H1 (cell line): ENCODE results near the gene FAM193B. TPM values are rescaled to one million over a fixed set of nuclear protein-coding genes. Genes with fewer than 3 reads are reported as not detected.
A peak's percentile ranks its signal among the peaks of the same experiment; 100 is the strongest.

Experiments
- BACH1 ChIP-seq: IDR thresholded peaks from 2 replicates; pipeline ENCODE4 v1.6.1; 2012; ENCODE audit warnings: low read length, improper control_type of control experiment
- EGR1 ChIP-seq: IDR thresholded peaks from 2 replicates; pipeline ENCODE4 v1.6.1; 2011; ENCODE audit warnings: low read depth, low read length, borderline replicate concordance
- GABPA ChIP-seq: IDR thresholded peaks from 2 replicates; pipeline ENCODE4 v1.6.1; 2011; ENCODE audit warnings: mild to moderate bottlenecking, low read length, moderate library complexity, borderline replicate concordance; ENCODE audit not compliant: insufficient read depth
- HDAC2 ChIP-seq, 2 experiments: fragments of 300-600 bp in 1 of 2; sonication (generic) in 1 of 2; IDR thresholded peaks; 2 replicates each; pipeline ENCODE4 v1.6.1; 2011 to 2012; ENCODE audit warnings: low read depth in 2 of 2, low read length in 2 of 2, mild to moderate bottlenecking in 2 of 2, moderate library complexity in 2 of 2, borderline replicate concordance in 1 of 2, inconsistent platforms in 1 of 2
- JUN ChIP-seq: IDR thresholded peaks from 2 replicates; pipeline ENCODE4 v1.6.1; 2011; ENCODE audit warnings: low read depth, mild to moderate bottlenecking, improper control_type of control experiment, low read length
- JUND ChIP-seq: IDR thresholded peaks from 2 replicates; pipeline ENCODE4 v1.6.1; 2011; ENCODE audit warnings: mild to moderate bottlenecking, improper control_type of control experiment, low read length
- KDM1A ChIP-seq: fragments of 200-600, 300-600 bp; sonication (generic); IDR thresholded peaks from 2 replicates; pipeline ENCODE4 v1.7.1; 2016; ENCODE audit warnings: mild to moderate bottlenecking, low read length, borderline replicate concordance
- KDM4A ChIP-seq: IDR thresholded peaks from one replicate; pipeline ENCODE4 v1.7.1; 2012; ENCODE audit warnings: low read depth, mild to moderate bottlenecking, moderate library complexity, low read length, inconsistent platforms; ENCODE audit not compliant: severe bottlenecking
- NANOG ChIP-seq: IDR thresholded peaks from 2 replicates; pipeline ENCODE4 v1.6.1; 2011; ENCODE audit warnings: low read length, low read depth, mild to moderate bottlenecking, inconsistent platforms; ENCODE audit not compliant: insufficient read depth, poor library complexity, severe bottlenecking
- NRF1 ChIP-seq: IDR thresholded peaks from 2 replicates; pipeline ENCODE4 v1.6.1; 2011; ENCODE audit warnings: mild to moderate bottlenecking, low read depth, low read length, improper control_type of control experiment
- PHF8 ChIP-seq: fragments of 200-600 bp; sonication (generic); conservative IDR thresholded peaks from 2 replicates; pipeline ENCODE4 v1.7.1; 2012; ENCODE audit warnings: low read depth, mild to moderate bottlenecking, inconsistent platforms, low read length, moderate library complexity
- POLR2A ChIP-seq, 2 experiments: IDR thresholded peaks; 1 replicate in 1 of 2; 2 replicates in 1 of 2; pipeline ENCODE4 v1.6.1; 2011; ENCODE audit warnings: low read depth in 2 of 2, low read length in 2 of 2, mild to moderate bottlenecking in 2 of 2; ENCODE audit errors: control extremely low read depth in 1 of 2
- POLR2AphosphoS5 ChIP-seq: IDR thresholded peaks from 2 replicates; pipeline ENCODE4 v1.6.1; 2011; ENCODE audit warnings: low read depth, low read length
- RFX5 ChIP-seq: IDR thresholded peaks from 2 replicates; pipeline ENCODE4 v1.6.1; 2011; ENCODE audit warnings: low read depth, low read length, improper control_type of control experiment, borderline replicate concordance
- RNF2 ChIP-seq: fragments of 200-900, 300-1000 bp; sonication (generic); IDR thresholded peaks from 2 replicates; pipeline ENCODE4 v1.7.1; 2016; ENCODE audit warnings: borderline replicate concordance, low read depth, mild to moderate bottlenecking, antibody characterized with exemption, low read length; ENCODE audit not compliant: poor library complexity, severe bottlenecking; ENCODE audit errors: missing control alignments
- SIN3A ChIP-seq, 2 experiments: IDR thresholded peaks in 1 of 2; conservative IDR thresholded peaks in 1 of 2; 2 replicates each; pipeline ENCODE4 v1.6.1; 2011 to 2012; ENCODE audit warnings: low read length in 2 of 2, improper control_type of control experiment in 1 of 2, low read depth in 1 of 2, mild to moderate bottlenecking in 1 of 2
- SIRT6 ChIP-seq: IDR thresholded peaks from one replicate; pipeline ENCODE4 v1.7.1; 2012; ENCODE audit warnings: low read length, inconsistent platforms
- SRF ChIP-seq: IDR thresholded peaks from 2 replicates; pipeline ENCODE4 v1.6.1; 2011; ENCODE audit warnings: mild to moderate bottlenecking, low read depth, low read length, moderate library complexity
- TAF1 ChIP-seq: IDR thresholded peaks from 2 replicates; pipeline ENCODE4 v1.6.1; 2011; ENCODE audit warnings: mild to moderate bottlenecking, low read depth, low read length
- TAF7 ChIP-seq: optimal IDR thresholded peaks from 2 replicates; pipeline ENCODE3; 2011; ENCODE audit warnings: low read depth, mild to moderate bottlenecking, inconsistent platforms, low read length, moderate library complexity, borderline replicate concordance
- TCF12 ChIP-seq: IDR thresholded peaks from 2 replicates; pipeline ENCODE4 v1.6.1; 2011; ENCODE audit warnings: low read depth, mild to moderate bottlenecking, low read length
- YY1 ChIP-seq: IDR thresholded peaks from 2 replicates; pipeline ENCODE4 v1.6.1; 2011; ENCODE audit warnings: low read depth, mild to moderate bottlenecking, low read length
- polyA plus RNA-seq, 7 experiments: library from polyadenylated mRNA; depleted of rRNA in 3 of 7; stranded (reverse) in 5 of 7; unstranded in 2 of 7; fragments of >200 nt in 5 of 7; fragments of 200-250 nt in 2 of 7; gene quantifications; 1 replicate in 5 of 7; 2 replicates in 1 of 7; 4 replicates in 1 of 7; pipeline versions ENCODE4 v1.2.1 to v1.2.3, GENCODE V29; 2011 to 2013; ENCODE audit warnings: missing spikeins in 2 of 7, mixed read lengths in 2 of 7
- total RNA-seq: library from RNA; stranded (reverse); fragmentation: NEBNext Ultra II Directional; extraction: Animal tissue kit (Norgen Biotek cat#: 25700); gene quantifications from 2 replicates; pipeline ENCODE4 v1.2.1, GENCODE V29; 2021
- TF ChIP-seq, protein P1 (sequence below): IDR thresholded peaks from 2 replicates; pipeline ENCODE4 v1.6.1; 2011; ENCODE audit warnings: low read depth, mild to moderate bottlenecking, low read length; ENCODE audit not compliant: insufficient read depth

Gene FAM193B
- total and polyA plus RNA-seq, 2 of the 8 experiments (the other 6 are each of a cell fraction or from before 2014, with no cell fraction given): 49.9 to 69.8 TPM

- no peak for TF ChIP-seq JUN
- peak; percentile 61 to 79; a peak in 2 of 4 replicates for TF ChIP-seq SIN3A (conservative IDR thresholded peaks at IDR 0.05 in 1 of 2, IDR thresholded peaks at IDR 0.05 in 1 of 2; ENCODE audit: low read depth in 1 of 2, low read length in 2 of 2)
- TF ChIP-seq TCF12: no peak
- no peak for TF ChIP-seq KDM4A
- TF ChIP-seq TAF1: peak; percentile 94
- no peak for TF ChIP-seq NANOG
- peak; percentile 91 for TF ChIP-seq NRF1
- no peak for TF ChIP-seq JUND
- TF ChIP-seq POLR2AphosphoS5: peak; percentile 85
- TF ChIP-seq HDAC2 (IDR thresholded peaks at IDR 0.05; ENCODE audit: borderline replicate concordance in 1 of 2, low read depth in 2 of 2, low read length in 2 of 2): peak in 1 of 2 experiments; percentile 83; a peak in 1 of 4 replicates
- peak; percentile 94 for TF ChIP-seq KDM1A
- peak; percentile 82 for TF ChIP-seq TAF7
- TF ChIP-seq SRF: no peak
- no peak for TF ChIP-seq GABPA
- TF ChIP-seq POLR2A (IDR thresholded peaks at IDR 0.05; ENCODE audit: control extremely low read depth in 1 of 2, low read depth in 2 of 2, low read length in 2 of 2): peak; percentile 39 to 90
- TF ChIP-seq RFX5: no peak
- TF ChIP-seq BACH1: no peak
- TF ChIP-seq EGR1: peak; percentile 70; the same call in 1 of the 2 replicates
- TF ChIP-seq YY1: peak; percentile 93
- no peak for TF ChIP-seq SIRT6
- TF ChIP-seq RNF2: no peak
- TF ChIP-seq, protein P1, sequence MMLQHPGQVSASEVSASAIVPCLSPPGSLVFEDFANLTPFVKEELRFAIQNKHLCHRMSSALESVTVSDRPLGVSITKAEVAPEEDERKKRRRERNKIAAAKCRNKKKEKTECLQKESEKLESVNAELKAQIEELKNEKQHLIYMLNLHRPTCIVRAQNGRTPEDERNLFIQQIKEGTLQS: no peak
- peak; percentile 92 for TF ChIP-seq PHF8
Observed at GRCh38 chr5:177592010-177592834, 37.9 kb upstream of the FAM193B start, which contains the start of gene TMED9 (continued).
